PC-3 (cell line): ENCODE measurements around the gene CAPZB.

Experiments used
- CTCF ChIP-seq: fragments of 300-600 bp; sonication (generic); conservative IDR thresholded peaks from 2 replicates; pipeline ENCODE4 v1.5.1; 2017; ENCODE audit warnings: antibody characterized with exemption, low read depth, mild to moderate bottlenecking, low read length
- EZH2phosphoT487 ChIP-seq: fragments of 300-600 bp; sonication (generic); IDR thresholded peaks from 2 replicates; pipeline ENCODE4 v1.6.1; 2018; ENCODE audit warnings: mild to moderate bottlenecking, antibody characterized with exemption, low read length, borderline replicate concordance

- TF ChIP-seq CTCF (no peak), EZH2phosphoT487 (no peak)
These were observed 70.7 kb downstream of the CAPZB start for GRCh38 chr1:19414515-19415121.
